K562 (cell line): ENCODE data around the gene ZNF607. TPM values are rescaled to one million over a fixed set of nuclear protein-coding genes. Genes with fewer than 3 reads are reported as not detected.

ENCODE experiments used
- BHLHE40 ChIP-seq: IDR thresholded peaks from 2 replicates; pipeline ENCODE4 v1.6.1; 2011; ENCODE audit warnings: low read length, improper control_type of control experiment
- CAMTA2 ChIP-seq: fragments of 250-450 bp; sonication (Bioruptor Pico); conservative IDR thresholded peaks from 2 replicates; pipeline ENCODE4 v1.5.1; 2022
- CBX8 ChIP-seq: fragments of 200-600 bp; sonication (generic); IDR thresholded peaks from 2 replicates; pipeline ENCODE4 v1.6.1; 2012; ENCODE audit warnings: borderline replicate concordance, mixed run types, low read depth, mild to moderate bottlenecking, moderate library complexity, mixed read lengths, low read length, control low read depth, inconsistent platforms; ENCODE audit not compliant: poor library complexity, severe bottlenecking; ENCODE audit errors: extremely low read depth
- EP300 ChIP-seq: IDR thresholded peaks from 2 replicates; pipeline ENCODE4 v1.6.1; 2012; ENCODE audit warnings: low read length, improper control_type of control experiment
- EP400 ChIP-seq: fragments of 450-650 bp; IDR thresholded peaks from 2 replicates; pipeline ENCODE4 v1.6.1; 2017; ENCODE audit warnings: antibody characterized with exemption, mild to moderate bottlenecking, moderate library complexity
- HDAC2 ChIP-seq: fragments of 450-650 bp; IDR thresholded peaks from 2 replicates; pipeline ENCODE4 v1.6.1; 2016; ENCODE audit warnings: mild to moderate bottlenecking
- KLF6 ChIP-seq: fragments of 250-450 bp; sonication (Bioruptor Pico); IDR thresholded peaks from 2 replicates; pipeline ENCODE4 v1.4.0; 2020; ENCODE audit warnings: mild to moderate bottlenecking, moderate library complexity, borderline replicate concordance
- LEF1 ChIP-seq: fragments of 450-650 bp; IDR thresholded peaks from 2 replicates; pipeline ENCODE4 v1.6.1; 2016; ENCODE audit warnings: mild to moderate bottlenecking
- PML ChIP-seq: IDR thresholded peaks from 2 replicates; pipeline ENCODE4 v1.6.1; 2012; ENCODE audit warnings: low read length, inconsistent platforms
- SIX5 ChIP-seq, 2 experiments: IDR thresholded peaks; 2 replicates each; pipeline ENCODE4 v1.6.1; 2011; ENCODE audit warnings: low read length in 2 of 2, borderline replicate concordance in 1 of 2, low read depth in 1 of 2, mild to moderate bottlenecking in 1 of 2, moderate library complexity in 1 of 2; ENCODE audit not compliant: insufficient read depth in 1 of 2
- STAG1 ChIP-seq: sonication (generic); formaldehyde crosslinking; IDR thresholded peaks from 2 replicates; pipeline ENCODE4 v1.5.0; 2020; ENCODE audit warnings: missing genetic modification reagents, borderline replicate concordance
- STAT5A ChIP-seq: IDR thresholded peaks from 2 replicates; pipeline ENCODE4 v1.6.1; 2012; ENCODE audit warnings: low read length, inconsistent platforms, borderline replicate concordance
- ZNF146 ChIP-seq: IDR thresholded peaks from one replicate; pipeline ENCODE4 v1.6.1; 2018; ENCODE audit warnings: missing compliant biosample characterization; ENCODE audit not compliant: unreplicated experiment
- ZNF274 ChIP-seq: IDR thresholded peaks from 2 replicates; pipeline ENCODE4 v1.6.1; 2011; ENCODE audit warnings: low read depth, mild to moderate bottlenecking, low read length, moderate library complexity, borderline replicate concordance
- ZNF589 ChIP-seq: fragments of 200-800 bp; sonication (Bioruptor generic); IDR thresholded peaks from 2 replicates; pipeline ENCODE4 v1.6.1; 2016; ENCODE audit warnings: low read depth, missing genetic modification characterization, missing compliant biosample characterization
- polyA plus RNA-seq, 8 experiments: library from polyadenylated mRNA; depleted of rRNA in 4 of 8; stranded (reverse) in 5 of 8; unstranded in 3 of 8; fragments of >200 nt; fragmentation: Nextera tagmentation in 2 of 8; fragmentation: Illumina TruSeq in 1 of 8; extraction: Ambion mirVana in 2 of 8; extraction: Trizol in 1 of 8; gene quantifications; 2 replicates each; pipeline versions ENCODE4 v1.2.1 to v1.2.3, GENCODE V29; 2011 to 2014; ENCODE audit warnings: inconsistent platforms in 1 of 8, missing spikeins in 1 of 8
- total RNA-seq, 7 experiments: library from RNA; depleted of rRNA in 6 of 7; stranded (reverse); fragments of >200 nt in 6 of 7; fragmentation: Illumina TruSeq in 2 of 7; extraction: Trizol in 2 of 7; gene quantifications; 2 replicates each; pipeline versions ENCODE4 v1.2.1 to v1.2.3, GENCODE V29; 2011 to 2021; ENCODE audit warnings: low replicate concordance in 1 of 7
- TF ChIP-seq, protein P1 (sequence below): fragments of 450-650 bp; formaldehyde crosslinking; IDR thresholded peaks from 2 replicates; pipeline ENCODE4 v1.4.0; 2020; ENCODE audit warnings: mild to moderate bottlenecking, moderate library complexity
- TF ChIP-seq, protein P2 (sequence below): sonication (generic); formaldehyde crosslinking; IDR thresholded peaks from 2 replicates; pipeline ENCODE4 v1.8.0; 2022; ENCODE audit warnings: missing genetic modification reagents, mild to moderate bottlenecking, moderate library complexity, borderline replicate concordance
- TF ChIP-seq, protein P3 (sequence below): fragments of 200-400 bp; formaldehyde crosslinking; IDR thresholded peaks from 2 replicates; pipeline ENCODE4 v1.6.1; 2017; ENCODE audit warnings: mild to moderate bottlenecking, low read depth, low read length, moderate library complexity
- TF ChIP-seq, protein P4 (sequence below): fragments of 450-650 bp; IDR thresholded peaks from 2 replicates; pipeline ENCODE4 v1.6.1; 2016; ENCODE audit warnings: low read depth, mild to moderate bottlenecking, moderate library complexity
- TF ChIP-seq, protein P5 (sequence below): sonication (generic); formaldehyde crosslinking; IDR thresholded peaks from 2 replicates; pipeline ENCODE4 v1.8.0; 2022; ENCODE audit warnings: missing genetic modification reagents, mild to moderate bottlenecking, borderline replicate concordance

Gene ZNF607
- total and polyA plus RNA-seq, 9 of the 15 experiments (the other 6 are each of a cell fraction or from before 2014, with no cell fraction given) = 0.65 to 5.1 (median 3.6) TPM

DNA sequence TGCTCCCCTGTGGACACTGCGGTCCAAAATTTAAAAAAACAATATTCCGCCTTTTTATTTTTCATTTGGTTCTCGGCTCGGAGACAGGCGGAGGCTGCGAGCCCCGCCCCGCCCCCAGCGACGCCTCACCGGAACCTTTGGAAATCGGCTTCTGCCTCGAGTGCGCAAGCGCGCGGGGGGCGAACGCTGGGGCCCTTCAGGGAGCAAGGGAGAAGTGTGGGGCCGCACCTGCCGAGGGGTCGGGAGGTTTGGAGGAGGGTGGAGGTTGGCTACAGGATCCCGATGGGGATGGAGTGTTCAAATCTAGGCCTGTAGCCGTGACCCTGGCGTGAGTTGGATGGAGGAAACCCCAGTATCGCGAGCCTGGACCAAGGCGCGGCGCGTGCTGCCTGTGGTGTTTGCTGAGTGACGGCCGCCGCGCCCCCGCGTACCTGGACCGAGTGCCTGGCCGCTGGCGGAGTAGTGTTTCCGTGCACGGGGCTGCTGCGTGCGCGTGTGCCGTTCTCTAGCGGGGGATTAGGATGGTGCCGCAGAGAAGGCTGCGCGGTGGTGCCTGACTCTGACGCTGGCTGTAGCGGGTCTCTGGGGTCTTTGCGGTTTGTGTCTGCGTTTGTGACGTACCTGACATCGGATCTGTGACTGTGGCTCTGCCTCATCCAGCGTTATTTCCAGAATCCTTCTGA lies 63.7 kb downstream of the ZNF607 start (continued):
- TF ChIP-seq ZNF589 (CRISPR knock-in tag) = no peak
- TF ChIP-seq, protein P1, sequence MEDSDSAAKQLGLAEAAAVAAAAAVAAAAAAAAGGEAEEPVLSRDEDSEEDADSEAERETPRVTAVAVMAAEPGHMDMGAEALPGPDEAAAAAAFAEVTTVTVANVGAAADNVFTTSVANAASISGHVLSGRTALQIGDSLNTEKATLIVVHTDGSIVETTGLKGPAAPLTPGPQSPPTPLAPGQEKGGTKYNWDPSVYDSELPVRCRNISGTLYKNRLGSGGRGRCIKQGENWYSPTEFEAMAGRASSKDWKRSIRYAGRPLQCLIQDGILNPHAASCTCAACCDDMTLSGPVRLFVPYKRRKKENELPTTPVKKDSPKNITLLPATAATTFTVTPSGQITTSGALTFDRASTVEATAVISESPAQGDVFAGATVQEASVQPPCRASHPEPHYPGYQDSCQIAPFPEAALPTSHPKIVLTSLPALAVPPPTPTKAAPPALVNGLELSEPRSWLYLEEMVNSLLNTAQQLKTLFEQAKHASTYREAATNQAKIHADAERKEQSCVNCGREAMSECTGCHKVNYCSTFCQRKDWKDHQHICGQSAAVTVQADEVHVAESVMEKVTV = no peak
- TF ChIP-seq, protein P2, sequence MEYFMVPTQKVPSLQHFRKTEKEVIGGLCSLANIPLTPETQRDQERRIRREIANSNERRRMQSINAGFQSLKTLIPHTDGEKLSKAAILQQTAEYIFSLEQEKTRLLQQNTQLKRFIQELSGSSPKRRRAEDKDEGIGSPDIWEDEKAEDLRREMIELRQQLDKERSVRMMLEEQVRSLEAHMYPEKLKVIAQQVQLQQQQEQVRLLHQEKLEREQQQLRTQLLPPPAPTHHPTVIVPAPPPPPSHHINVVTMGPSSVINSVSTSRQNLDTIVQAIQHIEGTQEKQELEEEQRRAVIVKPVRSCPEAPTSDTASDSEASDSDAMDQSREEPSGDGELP (CRISPR knock-in tag) = no peak
- peak; percentile 93 for TF ChIP-seq BHLHE40
- TF ChIP-seq, protein P3, sequence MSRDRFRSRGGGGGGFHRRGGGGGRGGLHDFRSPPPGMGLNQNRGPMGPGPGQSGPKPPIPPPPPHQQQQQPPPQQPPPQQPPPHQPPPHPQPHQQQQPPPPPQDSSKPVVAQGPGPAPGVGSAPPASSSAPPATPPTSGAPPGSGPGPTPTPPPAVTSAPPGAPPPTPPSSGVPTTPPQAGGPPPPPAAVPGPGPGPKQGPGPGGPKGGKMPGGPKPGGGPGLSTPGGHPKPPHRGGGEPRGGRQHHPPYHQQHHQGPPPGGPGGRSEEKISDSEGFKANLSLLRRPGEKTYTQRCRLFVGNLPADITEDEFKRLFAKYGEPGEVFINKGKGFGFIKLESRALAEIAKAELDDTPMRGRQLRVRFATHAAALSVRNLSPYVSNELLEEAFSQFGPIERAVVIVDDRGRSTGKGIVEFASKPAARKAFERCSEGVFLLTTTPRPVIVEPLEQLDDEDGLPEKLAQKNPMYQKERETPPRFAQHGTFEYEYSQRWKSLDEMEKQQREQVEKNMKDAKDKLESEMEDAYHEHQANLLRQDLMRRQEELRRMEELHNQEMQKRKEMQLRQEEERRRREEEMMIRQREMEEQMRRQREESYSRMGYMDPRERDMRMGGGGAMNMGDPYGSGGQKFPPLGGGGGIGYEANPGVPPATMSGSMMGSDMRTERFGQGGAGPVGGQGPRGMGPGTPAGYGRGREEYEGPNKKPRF = no peak
- TF ChIP-seq STAG1 (CRISPR knock-in tag) = no peak
- no peak for TF ChIP-seq ZNF274
- TF ChIP-seq, protein P4, sequence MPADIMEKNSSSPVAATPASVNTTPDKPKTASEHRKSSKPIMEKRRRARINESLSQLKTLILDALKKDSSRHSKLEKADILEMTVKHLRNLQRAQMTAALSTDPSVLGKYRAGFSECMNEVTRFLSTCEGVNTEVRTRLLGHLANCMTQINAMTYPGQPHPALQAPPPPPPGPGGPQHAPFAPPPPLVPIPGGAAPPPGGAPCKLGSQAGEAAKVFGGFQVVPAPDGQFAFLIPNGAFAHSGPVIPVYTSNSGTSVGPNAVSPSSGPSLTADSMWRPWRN = peak; percentile 90
- no peak for TF ChIP-seq PML
- TF ChIP-seq SIX5 (IDR thresholded peaks at IDR 0.05; ENCODE audit: borderline replicate concordance in 1 of 2, insufficient read depth in 1 of 2, low read depth in 1 of 2, low read length in 2 of 2) = no peak
- TF ChIP-seq EP400 = peak; percentile 67; the same call in 1 of the 2 replicates
- TF ChIP-seq HDAC2 = peak; percentile 60; the same call in 1 of the 2 replicates
- TF ChIP-seq STAT5A = no peak
- no peak; the same call in 1 of the 2 replicates for TF ChIP-seq EP300
- TF ChIP-seq CAMTA2 (CRISPR knock-in tag) = no peak
- 0 out of 2 replicates have a peak, but pooled peaks have one; percentile 28 for TF ChIP-seq LEF1
- TF ChIP-seq KLF6 (CRISPR knock-in tag) = no peak
- TF ChIP-seq CBX8 = no peak
- no peak for TF ChIP-seq ZNF146
- TF ChIP-seq, protein P5, sequence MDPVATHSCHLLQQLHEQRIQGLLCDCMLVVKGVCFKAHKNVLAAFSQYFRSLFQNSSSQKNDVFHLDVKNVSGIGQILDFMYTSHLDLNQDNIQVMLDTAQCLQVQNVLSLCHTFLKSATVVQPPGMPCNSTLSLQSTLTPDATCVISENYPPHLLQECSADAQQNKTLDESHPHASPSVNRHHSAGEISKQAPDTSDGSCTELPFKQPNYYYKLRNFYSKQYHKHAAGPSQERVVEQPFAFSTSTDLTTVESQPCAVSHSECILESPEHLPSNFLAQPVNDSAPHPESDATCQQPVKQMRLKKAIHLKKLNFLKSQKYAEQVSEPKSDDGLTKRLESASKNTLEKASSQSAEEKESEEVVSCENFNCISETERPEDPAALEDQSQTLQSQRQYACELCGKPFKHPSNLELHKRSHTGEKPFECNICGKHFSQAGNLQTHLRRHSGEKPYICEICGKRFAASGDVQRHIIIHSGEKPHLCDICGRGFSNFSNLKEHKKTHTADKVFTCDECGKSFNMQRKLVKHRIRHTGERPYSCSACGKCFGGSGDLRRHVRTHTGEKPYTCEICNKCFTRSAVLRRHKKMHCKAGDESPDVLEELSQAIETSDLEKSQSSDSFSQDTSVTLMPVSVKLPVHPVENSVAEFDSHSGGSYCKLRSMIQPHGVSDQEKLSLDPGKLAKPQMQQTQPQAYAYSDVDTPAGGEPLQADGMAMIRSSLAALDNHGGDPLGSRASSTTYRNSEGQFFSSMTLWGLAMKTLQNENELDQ (CRISPR knock-in tag) = no peak
